Activated CD8-positive, alpha-beta memory T cell treated with anti-CD3 and anti-CD28 coated beads, Interleukin-2, amount 50 U/mL, for 24 hours (primary cell): ENCODE data around the gene CCDC127.
"Not testable (repeated sequence)": the region's sequence is repeated elsewhere in the genome, so short reads cannot be mapped to it uniquely, and the experiment has no call there.

ENCODE experiments used
- DNase-seq: peaks from one replicate; pipeline ENCODE4 v3.0.0-alpha.2; 2020; ENCODE audit errors: extremely low read depth

The CCDC127 gene, protein sequence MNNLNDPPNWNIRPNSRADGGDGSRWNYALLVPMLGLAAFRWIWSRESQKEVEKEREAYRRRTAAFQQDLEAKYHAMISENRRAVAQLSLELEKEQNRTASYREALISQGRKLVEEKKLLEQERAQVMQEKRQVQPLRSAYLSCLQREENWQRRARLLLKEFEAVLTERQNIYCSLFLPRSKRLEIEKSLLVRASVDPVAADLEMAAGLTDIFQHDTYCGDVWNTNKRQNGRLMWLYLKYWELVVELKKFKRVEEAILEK

DNA sequence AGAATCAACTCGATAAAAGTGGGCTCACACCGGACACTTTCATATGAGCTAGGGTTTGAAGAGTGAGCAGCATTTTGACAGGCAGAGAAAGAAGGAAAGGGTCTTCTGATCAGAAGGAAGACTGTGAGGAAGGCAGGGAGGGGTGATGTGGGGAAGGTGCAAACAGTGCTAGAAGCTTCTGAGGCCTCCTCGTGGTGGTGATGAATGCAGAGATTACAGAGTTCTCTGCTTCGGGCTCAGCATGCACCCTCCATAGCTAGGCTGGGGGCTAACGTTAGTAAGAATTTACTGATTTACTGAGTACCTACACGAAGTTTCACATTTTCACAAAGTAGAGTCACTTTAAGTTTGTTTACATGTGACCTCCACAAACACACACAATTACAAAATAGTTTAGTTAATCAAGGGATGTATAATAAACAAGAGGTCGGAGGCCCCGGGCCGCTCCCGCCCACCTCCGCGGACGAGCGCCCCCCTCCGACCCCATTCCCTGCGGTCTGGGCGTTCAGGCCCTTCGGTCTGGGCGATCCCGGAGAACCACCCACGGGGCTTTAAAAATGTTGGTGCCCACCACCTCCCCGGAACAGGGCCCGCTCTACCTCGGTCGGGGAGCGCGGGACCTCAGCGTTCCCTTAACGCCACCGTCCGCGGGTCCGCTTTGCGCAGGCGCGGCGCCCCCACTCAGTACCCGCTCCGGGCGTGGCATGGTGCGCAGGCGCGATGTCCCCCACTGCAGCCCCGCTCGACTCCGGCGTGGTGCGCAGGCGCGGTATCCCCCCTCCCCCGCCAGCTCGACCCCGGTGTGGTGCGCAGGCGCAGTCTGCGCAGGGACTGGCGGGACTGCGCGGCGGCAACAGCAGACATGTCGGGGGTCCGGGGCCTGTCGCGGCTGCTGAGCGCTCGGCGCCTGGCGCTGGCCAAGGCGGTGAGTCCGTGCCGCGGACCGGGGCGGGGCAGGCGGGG, at the start of gene CCDC127, which contains the start of gene SDHA:
Gene CCDC127, minus strand, starts transcription at position 660 of the 963 bp plus-strand sequence. CDS start 1,304 bp downstream, outside the sequence.
Gene SDHA, plus strand, starts transcription at position 827 of the 963 bp plus-strand sequence. Its CDS starts 36 bp downstream, at position 863.
- peak; percentile 93 for DNase-seq

DNA sequence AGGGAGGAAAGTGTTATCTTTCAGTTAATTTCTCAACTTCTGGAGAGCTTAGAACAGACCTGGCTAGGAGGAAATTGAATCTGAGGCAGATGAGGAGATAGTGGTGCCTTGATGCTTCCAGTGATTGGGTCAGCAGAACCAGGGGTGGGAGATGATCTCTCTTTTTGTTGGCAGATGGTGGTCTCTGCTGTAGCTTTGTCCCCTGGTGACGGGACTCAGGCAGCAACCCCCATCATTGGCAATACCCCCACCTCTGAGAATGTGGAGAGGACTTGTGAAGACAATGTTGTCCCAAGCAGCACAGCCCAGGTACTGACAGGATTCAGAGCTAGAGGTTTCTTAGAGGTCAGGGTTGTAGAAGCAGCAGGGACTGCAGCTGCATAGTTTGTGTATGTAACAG, 49.8 kb upstream of the CCDC127 start:
- no peak for DNase-seq

DNA sequence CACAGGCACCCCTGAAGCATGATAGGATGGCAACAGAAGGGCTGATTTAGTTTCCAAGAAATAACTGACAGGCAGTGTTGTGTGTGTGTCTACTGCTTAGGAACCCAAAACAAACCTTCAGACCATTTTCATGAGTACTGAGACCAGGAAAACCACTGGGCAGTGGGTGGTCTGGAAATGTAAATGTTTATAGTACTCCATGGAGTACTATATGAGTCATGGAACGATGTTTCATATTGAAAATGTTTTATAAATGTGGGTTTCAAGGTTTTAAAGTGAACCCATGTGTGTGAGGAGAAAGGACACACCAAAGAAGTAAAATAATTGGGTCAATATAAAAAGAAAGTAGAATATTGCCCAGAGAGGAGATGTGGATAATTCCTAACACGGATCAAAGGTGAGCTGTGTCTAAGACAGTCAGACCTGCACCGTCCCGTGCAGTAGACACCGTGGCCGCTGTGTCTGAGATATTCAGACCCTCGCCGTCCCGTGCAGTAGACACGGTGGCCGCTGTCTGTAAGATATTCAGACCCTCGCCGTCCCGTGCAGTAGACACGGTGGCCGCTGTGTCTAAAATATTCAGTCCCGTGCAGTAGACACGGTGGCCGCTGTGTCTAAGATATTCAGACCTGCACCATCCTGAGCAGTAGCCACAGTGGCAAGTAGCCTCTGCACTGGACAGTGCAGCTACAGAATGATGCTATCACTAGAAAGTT, 48.5 kb upstream of the CCDC127 start:
- not testable (repeated sequence) for DNase-seq

DNA sequence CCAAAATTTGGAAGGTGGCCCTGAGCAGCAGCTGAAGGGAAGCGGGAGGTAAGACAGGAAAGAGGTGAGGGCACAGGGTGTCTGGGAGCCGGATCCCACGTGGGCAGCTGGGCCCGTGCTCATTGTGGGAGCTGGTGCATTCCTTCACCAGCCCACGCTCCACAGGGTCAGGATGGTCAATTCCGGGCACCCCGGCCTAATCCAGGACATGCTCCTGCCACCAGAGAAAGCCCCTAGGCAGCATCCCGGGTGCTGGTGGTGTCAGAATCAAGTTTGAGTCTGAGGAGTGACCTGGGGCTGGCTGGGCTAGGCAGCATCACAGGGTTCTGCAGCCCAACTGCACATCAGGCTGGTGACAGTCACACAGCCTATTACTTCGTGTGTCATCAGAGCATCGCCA, 46.4 kb upstream of the CCDC127 start:
- no peak for DNase-seq

DNA sequence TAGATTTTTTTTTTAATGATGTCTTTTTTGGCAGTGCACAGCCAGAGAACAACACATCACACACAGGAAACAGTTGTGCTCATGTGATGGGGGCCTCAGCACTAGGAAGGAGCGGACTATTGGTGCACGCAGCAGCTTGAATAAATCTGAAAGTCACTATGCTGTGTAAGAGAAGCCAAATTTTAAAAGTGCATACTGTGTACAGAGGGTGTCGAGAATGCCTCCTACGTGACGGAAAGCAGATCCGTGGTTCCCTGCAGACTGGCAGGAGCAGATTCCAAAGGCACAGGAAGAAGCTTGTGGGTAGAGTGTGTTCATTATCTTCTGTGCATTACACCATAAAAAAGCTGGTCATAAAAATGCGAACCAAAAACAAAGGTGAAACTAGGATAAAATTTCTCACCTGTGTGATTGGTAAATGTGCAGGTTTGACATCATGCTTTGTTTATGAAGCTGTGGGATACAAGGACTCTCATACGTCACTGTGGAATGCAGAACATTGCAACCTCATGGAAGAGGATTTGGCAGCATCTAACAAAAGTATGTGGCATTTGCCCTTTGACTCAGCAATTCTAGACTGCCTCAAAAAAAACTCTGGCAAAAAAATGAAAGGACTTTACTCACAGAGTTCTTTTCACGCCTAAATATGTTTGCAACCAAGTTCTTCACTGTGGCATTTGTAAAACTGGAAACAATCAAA, 45.5 kb upstream of the CCDC127 start:
- not testable (repeated sequence) for DNase-seq

DNA sequence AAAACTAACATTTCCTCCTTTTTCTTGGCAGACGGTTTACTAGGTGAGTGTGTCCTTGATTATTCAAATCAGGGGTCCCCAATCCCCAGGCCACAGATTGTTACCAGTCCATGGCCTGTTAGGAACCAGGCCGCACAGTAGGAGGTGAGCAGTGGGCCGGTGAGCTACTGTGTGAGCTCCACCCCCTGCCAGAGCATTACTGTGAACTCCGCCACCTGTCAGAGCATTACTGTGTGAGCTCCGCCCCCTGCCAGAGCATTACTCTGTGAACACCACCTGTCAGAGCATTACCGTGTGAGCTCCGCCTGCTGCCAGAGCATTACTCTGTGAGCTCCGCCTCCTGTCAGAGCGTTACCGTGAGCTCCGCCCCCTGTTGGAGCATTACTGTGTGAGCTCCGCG, 39.2 kb upstream of the CCDC127 start:
- no peak for DNase-seq

DNA sequence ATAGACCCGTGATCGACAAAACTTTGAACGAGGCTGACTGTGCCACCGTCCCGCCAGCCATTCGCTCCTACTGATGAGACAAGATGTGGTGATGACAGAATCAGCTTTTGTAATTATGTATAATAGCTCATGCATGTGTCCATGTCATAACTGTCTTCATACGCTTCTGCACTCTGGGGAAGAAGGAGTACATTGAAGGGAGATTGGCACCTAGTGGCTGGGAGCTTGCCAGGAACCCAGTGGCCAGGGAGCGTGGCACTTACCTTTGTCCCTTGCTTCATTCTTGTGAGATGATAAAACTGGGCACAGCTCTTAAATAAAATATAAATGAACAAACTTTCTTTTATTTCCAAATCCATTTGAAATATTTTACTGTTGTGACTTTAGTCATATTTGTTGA, 38.4 kb upstream of the CCDC127 start:
- DNase-seq = not testable (repeated sequence)

DNA sequence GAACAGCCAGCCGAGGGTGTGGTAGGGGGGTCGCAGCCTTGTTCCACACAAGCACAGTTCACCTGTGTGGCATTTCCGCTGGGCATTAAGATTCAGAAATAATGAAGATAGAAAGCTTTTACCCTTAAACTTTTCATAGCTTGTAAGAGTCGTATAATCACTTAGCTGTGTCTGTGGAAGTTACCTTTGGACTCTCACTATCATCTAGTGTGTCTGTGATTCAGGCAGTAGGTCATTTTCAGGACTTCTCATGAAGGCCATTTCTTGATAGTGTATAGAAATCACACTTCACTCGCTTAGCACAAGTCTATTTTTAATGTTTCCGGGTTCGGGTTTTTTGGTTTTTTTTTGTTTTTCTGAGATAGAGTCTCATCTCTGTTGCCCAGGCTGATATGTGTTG, 37.2 kb upstream of the CCDC127 start:
- not testable (repeated sequence) for DNase-seq

DNA sequence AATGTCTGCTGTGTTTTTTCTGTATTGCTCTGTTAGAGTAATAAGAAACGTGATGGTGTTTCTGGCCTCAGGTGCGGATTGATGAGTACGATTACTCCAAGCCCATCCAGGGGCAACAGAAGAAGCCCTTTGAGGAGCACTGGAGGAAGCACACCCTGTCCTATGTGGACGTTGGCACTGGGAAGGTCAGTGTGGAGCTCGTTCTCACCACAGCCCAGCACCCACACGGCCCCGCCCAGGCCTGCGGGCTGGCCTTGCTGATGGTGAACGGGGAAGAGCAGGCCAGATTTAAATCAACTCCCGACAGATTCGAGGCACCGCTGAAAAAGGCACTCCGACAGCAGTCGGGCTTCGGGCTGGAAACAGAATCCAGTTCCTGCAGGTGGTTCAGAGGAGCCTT, 36.4 kb upstream of the CCDC127 start:
- DNase-seq = not testable (repeated sequence)

DNA sequence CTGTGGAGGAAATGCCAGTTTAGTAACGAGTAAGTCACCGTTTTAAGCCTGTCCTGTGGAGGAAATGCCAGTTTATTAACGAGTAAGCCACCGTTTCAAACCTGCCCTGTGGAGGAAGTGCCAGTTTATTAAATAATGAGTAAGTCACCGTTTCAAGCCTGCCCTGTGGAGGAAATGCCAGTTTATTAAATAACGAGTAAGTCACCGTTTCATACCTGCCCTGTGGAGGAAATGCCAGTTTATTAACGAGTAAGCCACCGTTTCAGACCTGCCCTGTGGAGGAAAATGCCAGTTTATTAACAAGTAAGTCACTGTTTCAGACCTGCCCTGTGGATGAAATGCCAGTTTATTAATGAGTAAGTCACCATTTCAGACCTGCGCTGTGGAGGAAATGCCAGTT, 34.6 kb upstream of the CCDC127 start:
- no peak for DNase-seq

DNA sequence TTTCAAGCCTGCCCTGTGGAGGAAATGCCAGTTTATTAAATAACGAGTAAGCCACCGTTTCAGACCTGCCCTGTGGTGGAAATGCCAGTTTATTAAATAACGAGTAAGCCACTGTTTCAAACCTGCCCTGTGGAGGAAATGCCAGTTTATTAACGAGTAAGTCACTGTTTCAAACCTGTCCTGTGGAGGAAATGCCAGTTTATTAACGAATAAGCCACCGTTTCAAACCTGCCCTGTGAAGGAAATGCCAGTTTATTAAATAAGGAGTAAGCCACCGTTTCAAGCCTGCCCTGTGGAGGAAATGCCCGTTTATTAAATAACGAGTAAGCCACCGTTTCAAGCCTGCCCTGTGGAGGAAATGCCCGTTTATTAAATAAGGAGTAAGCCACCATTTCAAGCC, 34.0 kb upstream of the CCDC127 start:
- DNase-seq = not testable (repeated sequence)

DNA sequence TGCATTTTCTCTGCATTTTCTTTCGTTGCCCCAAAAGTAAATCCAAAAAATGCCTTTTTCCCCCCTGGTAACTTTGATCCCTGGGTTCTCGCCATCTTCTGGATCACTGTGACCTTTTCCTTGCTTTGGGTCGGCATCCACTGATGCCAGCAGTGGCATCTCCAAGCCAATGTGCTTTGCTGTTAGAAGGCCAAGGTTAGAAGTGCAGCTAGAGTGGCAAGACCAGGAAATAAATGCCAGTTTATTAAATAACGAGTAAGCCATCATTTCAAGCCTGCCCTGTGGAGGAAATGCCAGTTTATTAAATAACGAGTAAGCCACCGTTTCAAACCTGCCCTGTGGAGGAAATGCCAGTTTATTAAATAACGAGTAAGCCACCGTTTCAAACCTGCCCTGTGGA, 33.6 kb upstream of the CCDC127 start:
- DNase-seq = not testable (repeated sequence)

DNA sequence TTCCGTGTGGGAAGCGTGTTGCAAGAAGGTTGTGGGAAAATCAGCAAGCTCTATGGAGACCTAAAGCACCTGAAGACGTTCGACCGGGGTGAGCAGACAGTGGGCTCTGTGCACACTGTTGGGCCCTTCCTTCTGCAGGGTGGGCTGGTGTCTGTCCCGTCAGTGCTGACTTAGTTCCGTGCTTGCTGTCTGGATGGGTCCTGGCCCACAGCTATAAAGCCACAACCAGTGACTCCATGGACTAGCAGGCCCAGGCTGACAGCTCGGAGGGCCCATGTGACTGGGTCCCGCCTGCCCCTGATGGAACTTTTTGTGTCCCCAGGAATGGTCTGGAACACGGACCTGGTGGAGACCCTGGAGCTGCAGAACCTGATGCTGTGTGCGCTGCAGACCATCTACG, 33.1 kb upstream of the CCDC127 start:
- DNase-seq = not testable (repeated sequence)

DNA sequence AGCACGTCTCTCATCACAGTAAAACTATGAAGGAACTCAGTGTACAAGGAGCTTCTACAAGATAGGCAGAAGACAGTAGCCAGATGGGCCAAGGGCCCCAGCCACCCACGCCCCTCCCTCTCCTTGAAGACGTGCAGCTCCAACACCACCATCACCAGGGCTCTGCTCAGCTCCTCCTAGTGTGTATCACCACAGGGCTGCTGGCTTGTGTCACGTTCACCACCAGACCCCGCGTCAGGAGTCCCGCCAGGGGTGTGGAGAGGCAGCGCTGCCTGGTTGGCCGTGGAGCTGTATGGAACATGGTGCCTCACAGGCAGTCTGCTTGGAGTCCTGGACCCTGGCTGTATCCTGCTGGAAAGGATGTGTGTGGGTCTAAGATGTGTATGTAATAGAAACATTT, 32.4 kb upstream of the CCDC127 start:
- DNase-seq = not testable (repeated sequence)

DNA sequence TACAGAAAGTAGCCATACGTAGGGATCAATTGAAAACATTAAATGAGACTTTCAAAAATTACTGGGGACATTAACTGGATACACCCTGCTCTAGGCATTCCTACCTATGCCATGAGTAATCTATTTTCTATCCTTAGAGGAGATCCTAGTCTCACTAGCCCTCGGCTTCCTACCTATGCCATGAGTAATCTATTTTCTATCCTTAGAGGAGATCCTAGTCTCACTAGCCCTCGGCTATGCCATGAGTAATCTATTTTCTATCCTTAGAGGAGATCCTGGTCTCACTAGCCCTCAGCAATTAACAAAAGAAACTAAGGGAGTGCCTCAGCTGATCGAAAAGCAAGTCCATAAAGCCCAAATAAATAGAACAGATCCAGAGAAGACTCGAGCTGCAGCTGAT, 27.8 kb upstream of the CCDC127 start:
- DNase-seq = not testable (repeated sequence)

DNA sequence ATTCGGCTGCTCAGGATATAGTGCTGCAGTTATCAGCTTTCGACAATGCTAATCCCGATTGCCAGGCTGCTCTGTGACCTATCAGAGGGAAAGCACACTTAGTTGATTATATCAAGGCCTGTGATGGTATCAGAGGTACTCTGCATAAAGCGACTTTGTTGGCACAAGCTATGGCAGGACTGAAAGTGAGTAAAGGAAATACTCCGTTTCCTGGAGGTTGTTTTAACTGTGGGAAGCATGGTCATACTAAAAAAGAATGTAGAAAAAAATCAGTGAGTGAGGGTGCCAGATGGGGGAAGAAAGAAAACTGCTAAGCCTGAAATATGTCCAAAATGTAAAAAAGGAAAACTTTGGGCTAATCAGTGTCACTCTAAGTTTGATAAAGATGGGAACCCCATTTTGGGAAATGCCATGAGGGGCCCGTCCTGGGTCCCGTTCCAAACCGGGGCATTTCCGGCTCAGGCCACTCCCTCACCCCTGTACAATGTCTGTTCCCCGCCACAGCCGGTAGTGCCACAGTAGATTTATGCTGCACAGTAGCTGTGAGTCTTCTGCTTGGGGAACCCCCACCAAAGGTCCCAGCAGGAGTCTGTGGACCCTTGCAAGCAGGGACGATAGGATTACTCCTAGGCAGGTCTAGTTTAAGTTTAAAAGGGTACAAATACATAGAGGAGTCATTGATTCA, 25.9 kb upstream of the CCDC127 start:
- DNase-seq = not testable (repeated sequence)

DNA sequence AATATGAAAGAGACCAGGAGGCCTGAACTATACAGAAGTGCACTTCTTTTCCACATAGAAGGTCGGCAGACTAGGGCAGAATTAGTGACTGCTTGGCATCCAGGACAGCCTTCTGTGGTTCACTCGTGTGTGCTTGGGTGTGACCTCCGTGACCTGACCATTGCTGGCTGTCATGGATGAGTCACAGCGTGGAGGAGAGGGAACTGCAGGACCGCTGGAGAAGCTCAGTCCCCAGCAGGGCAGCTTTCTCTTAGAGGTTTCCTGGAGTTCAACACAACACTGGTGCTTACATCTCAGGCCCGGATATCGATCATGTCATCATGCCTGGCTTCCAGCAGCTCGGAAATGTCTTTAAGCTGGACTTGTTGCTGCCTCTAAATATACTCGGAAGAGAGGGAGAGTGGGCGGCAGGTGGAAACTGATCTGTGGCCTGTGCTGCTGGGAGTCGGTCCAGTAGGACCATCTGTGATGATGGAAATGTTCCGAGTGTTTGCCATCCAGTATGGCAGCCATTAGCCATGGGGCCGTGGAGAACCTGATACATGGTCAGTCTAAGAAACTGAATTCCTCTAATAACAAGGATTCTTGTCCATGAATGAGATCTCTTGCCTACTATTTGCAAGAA, 23.2 kb upstream of the CCDC127 start:
- not testable (repeated sequence) for DNase-seq

DNA sequence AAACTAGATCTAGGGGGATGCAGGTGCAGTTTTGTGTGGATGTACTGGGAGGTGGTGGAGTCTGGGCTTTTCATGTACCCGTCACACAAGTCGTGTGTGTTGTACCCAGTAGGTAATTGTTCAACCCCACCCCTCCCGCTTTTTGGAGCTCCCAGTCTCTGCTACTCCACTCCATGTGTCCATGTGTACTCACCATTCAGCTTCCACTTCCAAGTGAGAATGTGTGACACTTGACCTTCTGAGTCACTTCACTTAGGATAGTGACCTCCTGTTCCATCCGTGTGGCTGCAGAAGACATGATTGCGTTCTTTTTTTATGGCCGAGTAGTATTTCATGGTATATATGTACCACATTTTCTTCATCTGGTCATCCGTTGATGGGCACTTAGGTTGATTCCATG, 22.6 kb upstream of the CCDC127 start:
- DNase-seq = not testable (repeated sequence)

DNA sequence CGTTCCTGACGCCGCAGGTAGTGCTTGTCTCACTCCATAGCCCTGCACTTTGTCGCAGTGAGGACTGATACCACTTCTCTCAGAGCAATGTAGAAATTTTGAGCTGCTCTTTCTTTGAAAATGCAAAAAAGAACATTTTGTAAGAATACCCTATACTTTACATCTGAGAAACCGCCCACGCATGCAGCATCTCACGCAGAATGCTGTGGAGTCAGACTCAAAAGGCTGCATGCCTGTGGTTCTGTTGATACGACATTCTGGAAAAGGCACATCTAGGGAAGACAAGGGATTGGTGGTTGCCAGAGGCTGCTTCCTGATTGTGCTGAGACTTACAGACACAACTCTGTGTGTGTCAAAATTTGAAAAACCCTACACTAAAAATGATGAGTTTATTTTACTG, 20.0 kb upstream of the CCDC127 start:
- DNase-seq = not testable (repeated sequence)

DNA sequence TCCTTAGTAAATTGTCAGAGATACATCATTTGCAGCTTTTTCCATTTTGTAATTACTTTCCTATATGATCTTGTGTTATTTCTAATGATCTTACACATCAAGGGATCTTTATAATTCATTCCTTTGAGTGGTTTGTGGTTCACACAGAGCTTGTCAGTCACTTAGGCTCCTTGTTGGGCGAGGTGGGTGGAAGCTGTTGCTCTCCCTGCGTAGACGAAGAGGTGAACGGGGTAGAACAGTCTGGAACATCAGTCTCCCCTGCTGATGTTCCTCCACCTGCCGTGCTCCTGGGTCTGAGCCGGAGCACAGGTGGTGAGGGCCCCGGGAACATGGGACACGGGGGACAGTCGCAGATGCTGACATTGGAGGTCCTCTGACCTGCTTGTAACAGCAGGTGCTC, 17.6 kb upstream of the CCDC127 start:
- not testable (repeated sequence) for DNase-seq
